Hepatocyte (in vitro differentiated cells): ENCODE results near the gene SLC46A1. TPM values are rescaled to one million over a fixed set of nuclear protein-coding genes. Genes with fewer than 3 reads are reported as not detected.
A peak's percentile ranks its signal among the peaks of the same experiment; 100 is the strongest.

ENCODE experiments used
- DNase-seq: peaks from one replicate; pipeline ENCODE4 v3.0.0-alpha.2; 2016; ENCODE audit warnings: low spot score
- H2AFZ ChIP-seq: fragments of 200-600 bp; sonication (generic); 2 replicates; pipeline ENCODE4 v1.6.0; 2016; ENCODE audit warnings: antibody characterized with exemption, mild to moderate bottlenecking
- H3K27ac ChIP-seq: fragments of 200-600 bp; sonication (generic); 2 replicates; pipeline ENCODE4 v1.5.1; 2016; ENCODE audit warnings: mild to moderate bottlenecking
- H3K27me3 ChIP-seq: fragments of 200-600 bp; sonication (generic); 2 replicates; pipeline ENCODE4 v1.6.1; 2016
- H3K36me3 ChIP-seq: fragments of 200-600 bp; sonication (generic); replicated peaks from 2 replicates; pipeline ENCODE4 v1.5.1; 2016; ENCODE audit warnings: low read depth; ENCODE audit not compliant: insufficient read depth
- H3K4me1 ChIP-seq: fragments of 200-600 bp; sonication (generic); 2 replicates; pipeline ENCODE4 v1.5.1; 2016; ENCODE audit warnings: mild to moderate bottlenecking, moderate library complexity; ENCODE audit not compliant: insufficient read depth
- H3K4me2 ChIP-seq: fragments of 200-600 bp; sonication (generic); 2 replicates; pipeline ENCODE4 v1.6.0; 2016
- H3K4me3 ChIP-seq: fragments of 200-600 bp; sonication (generic); 2 replicates; pipeline ENCODE4 v1.5.1; 2016; ENCODE audit warnings: mild to moderate bottlenecking
- H3K79me2 ChIP-seq: fragments of 200-600 bp; sonication (generic); 2 replicates; pipeline ENCODE4 v1.6.0; 2017; ENCODE audit warnings: mild to moderate bottlenecking
- H3K9me2 ChIP-seq: fragments of 200-600 bp; sonication (generic); replicated peaks from 2 replicates; pipeline ENCODE4 v1.6.0; 2017; ENCODE audit warnings: mild to moderate bottlenecking; ENCODE audit not compliant: insufficient read depth
- H3K9me3 ChIP-seq: fragments of 200-600 bp; sonication (generic); 2 replicates; pipeline ENCODE4 v1.5.1; 2016; ENCODE audit warnings: low read depth, mild to moderate bottlenecking
- H4K20me1 ChIP-seq: fragments of 200-600 bp; sonication (generic); 2 replicates; pipeline ENCODE4 v1.6.0; 2016; ENCODE audit warnings: mild to moderate bottlenecking; ENCODE audit not compliant: insufficient read depth, poor library complexity, severe bottlenecking
- EZH2 ChIP-seq: fragments of 200-600 bp; sonication (generic); IDR thresholded peaks from 2 replicates; pipeline ENCODE4 v1.6.1; 2016; ENCODE audit warnings: antibody characterized with exemption, mild to moderate bottlenecking, borderline replicate concordance
- EZH2phosphoT487 ChIP-seq: fragments of 200-600 bp; sonication (generic); IDR thresholded peaks from one replicate; pipeline ENCODE4 v1.6.1; 2018; ENCODE audit warnings: antibody characterized with exemption, mild to moderate bottlenecking, low read depth, moderate library complexity; ENCODE audit not compliant: unreplicated experiment, severe bottlenecking
- WGBS: methylation state at CpG from one replicate; pipeline ENCODE4 v1.1.6; 2016; ENCODE audit warnings: low lambda C conversion rate; ENCODE audit errors: missing lambda C conversion rate; 5-methylcytosine and 5-hydroxymethylcytosine counted together
- polyA plus RNA-seq: library from polyadenylated mRNA; unstranded; fragments of >200 nt; fragmentation: Nextera tagmentation; extraction: Ambion mirVana; gene quantifications from 2 replicates; pipeline ENCODE4 v1.2.1, GENCODE V29; 2016
- total RNA-seq: library from RNA; depleted of rRNA; stranded (reverse); fragments of >200 nt; gene quantifications from 2 replicates; pipeline ENCODE4 v1.2.3, GENCODE V29; 2014
- TF ChIP-seq, protein P1 (sequence below): fragments of 200-600 bp; sonication (generic); IDR thresholded peaks from 2 replicates; pipeline ENCODE4 v1.5.1; 2016; ENCODE audit warnings: antibody characterized with exemption, mild to moderate bottlenecking; ENCODE audit not compliant: poor library complexity

SLC46A1 gene
- total and polyA plus RNA-seq, 2 experiments from 2014 or later = 43.1 to 54.5 TPM

GRCh38 chr17:28427371-28427770 lies 21.4 kb upstream of the SLC46A1 start:
- Histone ChIP-seq H3K4me2 (no peak overlapping the region), H3K4me1 (no peaks in the 10 kb centered on the region), H3K9me3 (no peaks in the 10 kb centered on the region), H3K27ac (no peak overlapping the region), H2AFZ (no peak overlapping the region), H3K9me2 (no peaks in the 10 kb centered on the region), H4K20me1 (no peaks in the 10 kb centered on the region), H3K27me3 (no peaks in the 10 kb centered on the region), H3K4me3 (no peak overlapping the region), H3K36me3 (no peaks in the 10 kb centered on the region), H3K79me2 (no peaks in the 10 kb centered on the region)
- DNase-seq = no peak
- 69% methylated on average over 5 of the region's 5 CpGs for WGBS
- no peak for TF ChIP-seq EZH2phosphoT487
- TF ChIP-seq EZH2 = no peak
- TF ChIP-seq, protein P1, sequence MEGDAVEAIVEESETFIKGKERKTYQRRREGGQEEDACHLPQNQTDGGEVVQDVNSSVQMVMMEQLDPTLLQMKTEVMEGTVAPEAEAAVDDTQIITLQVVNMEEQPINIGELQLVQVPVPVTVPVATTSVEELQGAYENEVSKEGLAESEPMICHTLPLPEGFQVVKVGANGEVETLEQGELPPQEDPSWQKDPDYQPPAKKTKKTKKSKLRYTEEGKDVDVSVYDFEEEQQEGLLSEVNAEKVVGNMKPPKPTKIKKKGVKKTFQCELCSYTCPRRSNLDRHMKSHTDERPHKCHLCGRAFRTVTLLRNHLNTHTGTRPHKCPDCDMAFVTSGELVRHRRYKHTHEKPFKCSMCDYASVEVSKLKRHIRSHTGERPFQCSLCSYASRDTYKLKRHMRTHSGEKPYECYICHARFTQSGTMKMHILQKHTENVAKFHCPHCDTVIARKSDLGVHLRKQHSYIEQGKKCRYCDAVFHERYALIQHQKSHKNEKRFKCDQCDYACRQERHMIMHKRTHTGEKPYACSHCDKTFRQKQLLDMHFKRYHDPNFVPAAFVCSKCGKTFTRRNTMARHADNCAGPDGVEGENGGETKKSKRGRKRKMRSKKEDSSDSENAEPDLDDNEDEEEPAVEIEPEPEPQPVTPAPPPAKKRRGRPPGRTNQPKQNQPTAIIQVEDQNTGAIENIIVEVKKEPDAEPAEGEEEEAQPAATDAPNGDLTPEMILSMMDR = no peak

DNA sequence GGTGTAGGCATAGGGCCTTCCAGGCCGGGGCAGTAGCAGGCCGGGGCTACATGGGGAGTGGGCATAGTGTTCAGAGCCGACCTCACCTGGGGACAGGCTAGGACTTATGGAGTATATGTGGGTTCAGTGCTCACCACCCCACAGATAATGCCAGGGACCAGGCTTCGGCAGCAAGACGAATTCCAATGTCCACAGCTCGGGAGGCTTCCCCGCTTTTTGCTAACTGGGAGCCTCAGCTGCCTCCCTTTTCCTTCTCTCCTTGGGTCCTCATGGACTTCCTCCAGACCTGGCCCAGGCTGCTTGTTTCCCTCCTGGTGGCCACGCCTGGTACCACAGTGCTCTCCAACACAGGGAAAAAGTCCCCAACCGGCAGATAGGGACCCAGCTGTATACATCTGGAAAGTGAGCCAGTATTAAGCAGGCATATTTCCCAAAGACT lies 20.1 kb upstream of the SLC46A1 start:
- Histone ChIP-seq H3K4me1 (no peaks in the 10 kb centered on the region), H3K9me3 (no peaks in the 10 kb centered on the region), H3K9me2 (no peaks in the 10 kb centered on the region), H3K79me2 (no peaks in the 10 kb centered on the region), H4K20me1 (no peaks in the 10 kb centered on the region), H3K27me3 (no peaks in the 10 kb centered on the region), H2AFZ (no peak overlapping the region), H3K4me2 (no peak overlapping the region), H3K36me3 (no peaks in the 10 kb centered on the region), H3K27ac (no peak overlapping the region), H3K4me3 (no peak overlapping the region)
- no peak for DNase-seq
- TF ChIP-seq, protein P1 = peak; percentile 6
- no peak for TF ChIP-seq EZH2
- whole genome bisulfite sequencing = 85% methylated on average over 9 of the region's 9 CpGs

DNA sequence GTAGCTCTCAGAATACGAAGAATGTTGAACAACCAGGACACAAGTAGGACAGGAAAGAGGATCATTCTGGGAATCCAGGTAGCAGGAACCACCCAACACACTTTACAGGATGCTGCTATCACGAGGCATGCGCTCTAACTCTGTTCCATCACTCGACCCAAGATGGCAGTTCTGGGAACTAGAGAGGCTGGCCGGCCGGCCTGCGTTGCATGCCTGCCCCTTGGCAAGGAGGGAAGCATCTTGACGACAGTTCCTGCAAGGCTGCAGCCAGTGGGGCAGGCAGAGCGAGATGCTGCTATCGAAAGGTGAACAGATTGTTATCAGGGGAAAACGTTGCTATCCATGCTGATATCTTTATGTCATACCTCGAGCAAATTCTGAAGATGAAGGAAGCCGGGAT lies 19.2 kb upstream of the SLC46A1 start:
- Histone ChIP-seq H2AFZ (no peak overlapping the region), H3K36me3 (no peaks in the 10 kb centered on the region), H3K9me2 (no peaks in the 10 kb centered on the region), H3K4me1 (no peaks in the 10 kb centered on the region), H3K27ac (no peak overlapping the region), H4K20me1 (no peaks in the 10 kb centered on the region), H3K79me2 (no peaks in the 10 kb centered on the region), H3K4me2 (no peak overlapping the region), H3K27me3 (no peaks in the 10 kb centered on the region), H3K9me3 (no peaks in the 10 kb centered on the region), H3K4me3 (no peak overlapping the region)
- TF ChIP-seq EZH2phosphoT487 (no peak), EZH2 (no peak)
- TF ChIP-seq, protein P1 = no peak
- 89% methylated on average over 13 of the region's 13 CpGs for WGBS
- no peak for DNase-seq

DNA sequence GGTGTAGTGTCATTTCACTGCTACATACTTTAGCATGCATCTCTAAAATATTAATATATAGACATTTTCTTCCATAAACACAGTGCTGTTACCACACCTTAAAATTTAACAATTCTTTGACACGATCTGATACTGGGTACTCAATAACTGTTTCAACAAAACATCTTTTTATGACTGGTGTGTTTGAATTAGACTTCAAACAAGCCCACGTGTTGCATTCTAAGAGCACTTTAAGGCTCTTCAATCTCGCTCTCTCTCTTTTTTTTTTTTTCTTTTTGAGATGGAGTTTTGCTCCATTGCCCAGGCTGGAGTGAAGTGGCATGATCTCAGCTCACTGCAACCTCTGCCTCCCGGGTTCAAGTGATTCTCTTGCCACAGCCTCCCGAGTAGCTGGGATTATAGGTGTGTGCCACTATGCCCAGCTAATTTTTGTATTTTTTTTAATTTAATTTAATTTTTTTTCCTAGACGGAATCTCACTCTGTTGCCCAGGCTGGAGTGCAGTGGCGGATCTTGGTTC lies 15.8 kb upstream of the SLC46A1 start:
- WGBS = 75% methylated on average over 7 of the region's 7 CpGs
- Histone ChIP-seq H3K4me2 (no peak overlapping the region), H3K9me2 (no peaks in the 10 kb centered on the region), H2AFZ (no peak overlapping the region), H3K36me3 (no peaks in the 10 kb centered on the region), H3K4me3 (no peak overlapping the region), H4K20me1 (no peaks in the 10 kb centered on the region), H3K79me2 (no peaks in the 10 kb centered on the region), H3K27ac (no peak overlapping the region), H3K4me1 (no peaks in the 10 kb centered on the region), H3K27me3 (no peaks in the 10 kb centered on the region), H3K9me3 (no peaks in the 10 kb centered on the region)
- DNase-seq = no peak
- TF ChIP-seq EZH2phosphoT487 (no peak), EZH2 (no peak)
- TF ChIP-seq, protein P1 = no peak
